Measurements from ENCODE around the gene NAA10.
"Not testable (repeated sequence)": the region's sequence is repeated elsewhere in the genome, so short reads cannot be mapped to it uniquely, and the experiment has no call there.

NAA10 gene

GRCh38 chrX:153981231-153981630, 46.4 kb upstream of the NAA10 start:
- H3K4me1 ChIP-seq (ENCODE audit: insufficient read depth, low read length, poor library complexity, severe bottlenecking): peaks cover 46% of the 10 kb centered on the region
- no peak overlapping the region for H2AFZ ChIP-seq (ENCODE audit: low read length)
- H3K9ac ChIP-seq (ENCODE audit: low read depth, low read length, poor library complexity, severe bottlenecking): peak overlapping the region; percentile 86
- peak overlapping the region; percentile 70 for H3K4me3 ChIP-seq (ENCODE audit: low read length, poor library complexity, severe bottlenecking)
- peaks cover 6% of the 10 kb centered on the region; the same call in 1 of the 2 replicates for H3F3A ChIP-seq (ENCODE audit: low read depth)
- H4K20me1 ChIP-seq (ENCODE audit: insufficient read depth, low read length, poor library complexity, severe bottlenecking): no peaks in the 10 kb centered on the region
- H3K9me2 ChIP-seq (replicated peaks; ENCODE audit: low read depth, low read length): no peaks in the 10 kb centered on the region
- no peaks in the 10 kb centered on the region for H3K27me3 ChIP-seq (ENCODE audit: insufficient read depth, low read length, poor library complexity, severe bottlenecking)
- TF ChIP-seq EZH2phosphoT487 (IDR thresholded peaks at IDR 0.05; ENCODE audit: borderline replicate concordance): no peak
- TF ChIP-seq, protein P1, sequence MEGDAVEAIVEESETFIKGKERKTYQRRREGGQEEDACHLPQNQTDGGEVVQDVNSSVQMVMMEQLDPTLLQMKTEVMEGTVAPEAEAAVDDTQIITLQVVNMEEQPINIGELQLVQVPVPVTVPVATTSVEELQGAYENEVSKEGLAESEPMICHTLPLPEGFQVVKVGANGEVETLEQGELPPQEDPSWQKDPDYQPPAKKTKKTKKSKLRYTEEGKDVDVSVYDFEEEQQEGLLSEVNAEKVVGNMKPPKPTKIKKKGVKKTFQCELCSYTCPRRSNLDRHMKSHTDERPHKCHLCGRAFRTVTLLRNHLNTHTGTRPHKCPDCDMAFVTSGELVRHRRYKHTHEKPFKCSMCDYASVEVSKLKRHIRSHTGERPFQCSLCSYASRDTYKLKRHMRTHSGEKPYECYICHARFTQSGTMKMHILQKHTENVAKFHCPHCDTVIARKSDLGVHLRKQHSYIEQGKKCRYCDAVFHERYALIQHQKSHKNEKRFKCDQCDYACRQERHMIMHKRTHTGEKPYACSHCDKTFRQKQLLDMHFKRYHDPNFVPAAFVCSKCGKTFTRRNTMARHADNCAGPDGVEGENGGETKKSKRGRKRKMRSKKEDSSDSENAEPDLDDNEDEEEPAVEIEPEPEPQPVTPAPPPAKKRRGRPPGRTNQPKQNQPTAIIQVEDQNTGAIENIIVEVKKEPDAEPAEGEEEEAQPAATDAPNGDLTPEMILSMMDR (conservative IDR thresholded peaks at IDR 0.05; ENCODE audit: low read length): no peak
- no peaks in the 10 kb centered on the region for H3K9me3 ChIP-seq (ENCODE audit: insufficient read depth, low read depth, low read length)
- H3K79me2 ChIP-seq (ENCODE audit: insufficient read depth, low read length): peaks cover 6% of the 10 kb centered on the region; the same call in 1 of the 2 replicates
- peak overlapping the region; percentile 83 for H3K4me2 ChIP-seq (ENCODE audit: low read depth, low read length, poor library complexity, severe bottlenecking)
- no peaks in the 10 kb centered on the region for H3K36me3 ChIP-seq (ENCODE audit: insufficient read depth, low read length)

GRCh38 chrX:153980394-153980793, 45.6 kb upstream of the NAA10 start:
- H3K36me3 ChIP-seq (ENCODE audit: insufficient read depth, low read length); H3F3A ChIP-seq (ENCODE audit: low read depth); H3K27me3 ChIP-seq (ENCODE audit: insufficient read depth, low read length, poor library complexity, severe bottlenecking); H3K4me3 ChIP-seq (ENCODE audit: low read length, poor library complexity, severe bottlenecking); H2AFZ ChIP-seq (ENCODE audit: low read length); H4K20me1 ChIP-seq (ENCODE audit: insufficient read depth, low read length, poor library complexity, severe bottlenecking); H3K9me3 ChIP-seq (ENCODE audit: insufficient read depth, low read depth, low read length); H3K9me2 ChIP-seq (replicated peaks; ENCODE audit: low read depth, low read length): not testable (repeated sequence)
- peaks cover 12% of the 10 kb centered on the region; the same call in 1 of the 2 replicates for H3K79me2 ChIP-seq (ENCODE audit: insufficient read depth, low read length)
- H3K4me1 ChIP-seq (ENCODE audit: insufficient read depth, low read length, poor library complexity, severe bottlenecking): peaks cover 45% of the 10 kb centered on the region
- H3K9ac ChIP-seq (ENCODE audit: low read depth, low read length, poor library complexity, severe bottlenecking): peak overlapping the region; percentile 86
- peak overlapping the region; percentile 83 for H3K4me2 ChIP-seq (ENCODE audit: low read depth, low read length, poor library complexity, severe bottlenecking)

GRCh38 chrX:153974726-153975286, 40.0 kb upstream of the NAA10 start:
- H3K9ac ChIP-seq (ENCODE audit: low read depth, low read length, poor library complexity, severe bottlenecking): peak overlapping the region; percentile 100

More at GRCh38 chrX:153974726-153975286, 40.0 kb upstream of the NAA10 start:
- peaks cover under 1% of the 10 kb centered on the region for H3K27me3 ChIP-seq (ENCODE audit: insufficient read depth, low read length, poor library complexity, severe bottlenecking)
- H3K36me3 ChIP-seq (ENCODE audit: insufficient read depth, low read length): no peaks in the 10 kb centered on the region
- TF ChIP-seq, protein P1 (conservative IDR thresholded peaks at IDR 0.05; ENCODE audit: low read length): no peak
- no peak for TF ChIP-seq EZH2phosphoT487 (IDR thresholded peaks at IDR 0.05; ENCODE audit: borderline replicate concordance)
- H2AFZ ChIP-seq (ENCODE audit: low read length): no peak overlapping the region
- H3K9me3 ChIP-seq (ENCODE audit: insufficient read depth, low read depth, low read length): no peaks in the 10 kb centered on the region
- H3K4me1 ChIP-seq (ENCODE audit: insufficient read depth, low read length, poor library complexity, severe bottlenecking): peaks cover 18% of the 10 kb centered on the region
- peaks cover 39% of the 10 kb centered on the region for H3K79me2 ChIP-seq (ENCODE audit: insufficient read depth, low read length)
- H3K9me2 ChIP-seq (replicated peaks; ENCODE audit: low read depth, low read length): no peaks in the 10 kb centered on the region
- peak overlapping the region; percentile 98 for H3K4me2 ChIP-seq (ENCODE audit: low read depth, low read length, poor library complexity, severe bottlenecking)
- peak overlapping the region; percentile 97 for H3K4me3 ChIP-seq (ENCODE audit: low read length, poor library complexity, severe bottlenecking)
- peaks cover 5% of the 10 kb centered on the region for H4K20me1 ChIP-seq (ENCODE audit: insufficient read depth, low read length, poor library complexity, severe bottlenecking)
- peaks cover 10% of the 10 kb centered on the region; the same call in 1 of the 2 replicates for H3F3A ChIP-seq (ENCODE audit: low read depth)

Data from Loucy (cell line).